B cell (primary cell): Measurements from ENCODE around the gene RBP4.

Experiments
- CTCF ChIP-seq: fragments of 200-600 bp; IDR thresholded peaks from one replicate; pipeline ENCODE4 v1.8.0; 2022; ENCODE audit warnings: antibody characterized with exemption, mild to moderate bottlenecking
- EZH2 ChIP-seq: IDR thresholded peaks from 2 replicates; pipeline ENCODE4 v1.6.1; 2012; ENCODE audit warnings: borderline replicate concordance, low read depth, mild to moderate bottlenecking, moderate library complexity, low read length; ENCODE audit not compliant: insufficient read depth, poor library complexity, severe bottlenecking

GRCh38 chr10:93576888-93577287 is 24.1 kb downstream of the RBP4 start:
- TF ChIP-seq CTCF (no peak), EZH2 (no peak)
